ENCODE data around the gene PHLDB2.

The PHLDB2 gene

GRCh38 chr3:111885578-111885977 lies 26.5 kb downstream of the PHLDB2 start:
- no peak for DNase-seq

GRCh38 chr3:111890051-111890580 lies 31.1 kb downstream of the PHLDB2 start:
- no peak for DNase-seq

GRCh38 chr3:111892070-111892469 lies 33.0 kb downstream of the PHLDB2 start:
- no peak for DNase-seq

GRCh38 chr3:111895071-111895470 lies 36.0 kb downstream of the PHLDB2 start:
- no peak for DNase-seq

- DNase-seq: no peak
Observed at GRCh38 chr3:111899966-111900365, 40.9 kb downstream of the PHLDB2 start.

- DNase-seq: no peak
Observed at GRCh38 chr3:111901637-111902036, 42.6 kb downstream of the PHLDB2 start.

GRCh38 chr3:111902534-111902933 lies 43.5 kb downstream of the PHLDB2 start:
- DNase-seq: no peak

- DNase-seq: no peak
Observed at GRCh38 chr3:111903067-111903511, 44.0 kb downstream of the PHLDB2 start.

- no peak for DNase-seq
Observed at GRCh38 chr3:111904376-111905241, 45.5 kb downstream of the PHLDB2 start.

- DNase-seq: no peak
Observed at GRCh38 chr3:111906656-111907055, 47.6 kb downstream of the PHLDB2 start.

- no peak for DNase-seq
Observed at GRCh38 chr3:111907151-111907550, 48.1 kb downstream of the PHLDB2 start.

- DNase-seq: no peak
Observed at GRCh38 chr3:111910806-111911205, 51.7 kb downstream of the PHLDB2 start.

GRCh38 chr3:111911446-111911845 lies 52.4 kb downstream of the PHLDB2 start:
- DNase-seq: no peak

- DNase-seq: no peak
Observed at GRCh38 chr3:111913163-111913763, 54.2 kb downstream of the PHLDB2 start.

GRCh38 chr3:111915905-111916304 lies 56.8 kb downstream of the PHLDB2 start:
- no peak for DNase-seq

GRCh38 chr3:111917300-111917699 lies 58.2 kb downstream of the PHLDB2 start:
- no peak for DNase-seq

- no peak for DNase-seq
Observed at GRCh38 chr3:111919370-111920065, 60.5 kb downstream of the PHLDB2 start.

- DNase-seq: no peak
Observed at GRCh38 chr3:111921181-111921580, 62.1 kb downstream of the PHLDB2 start.

- DNase-seq: no peak
Observed at GRCh38 chr3:111923095-111923771, 64.2 kb downstream of the PHLDB2 start.

GRCh38 chr3:111923806-111924205 lies 64.7 kb downstream of the PHLDB2 start:
- no peak for DNase-seq

GRCh38 chr3:111924283-111924682 lies 65.2 kb downstream of the PHLDB2 start:
- DNase-seq: no peak

GRCh38 chr3:111926266-111926676 lies 67.2 kb downstream of the PHLDB2 start:
- DNase-seq: no peak

- no peak for DNase-seq
Observed at GRCh38 chr3:111928613-111929012, 69.5 kb downstream of the PHLDB2 start.
